H9 (cell line): ENCODE results near the gene CASP6. TPM values are rescaled to one million over a fixed set of nuclear protein-coding genes. Genes with fewer than 3 reads are reported as not detected.

ENCODE experiments used
- DNase-seq: peaks from one replicate; pipeline ENCODE4 v3.0.0-alpha.2; 2017
- H2AFZ ChIP-seq: one replicate; pipeline ENCODE4 v1.6.1; 2013; ENCODE audit warnings: mild to moderate bottlenecking, low read length, control low read depth, moderate library complexity
- H2AK5ac ChIP-seq: 2 replicates; pipeline ENCODE4 v1.6.1; 2013; ENCODE audit warnings: low read length, control low read depth, mixed read lengths; ENCODE audit not compliant: insufficient read length
- H2BK120ac ChIP-seq: one replicate; pipeline ENCODE4 v1.6.1; 2013; ENCODE audit warnings: low read depth, mild to moderate bottlenecking, low read length, control low read depth, inconsistent platforms; ENCODE audit not compliant: poor library complexity, severe bottlenecking
- H2BK12ac ChIP-seq: 2 replicates; pipeline ENCODE4 v1.6.1; 2013; ENCODE audit warnings: low read length, control low read depth, mixed read lengths, low read depth; ENCODE audit not compliant: insufficient read length
- H2BK15ac ChIP-seq: 2 replicates; pipeline ENCODE4 v1.6.1; 2013; ENCODE audit warnings: low read depth, low read length, control low read depth
- H2BK20ac ChIP-seq: one replicate; pipeline ENCODE4 v1.6.1; 2013; ENCODE audit warnings: low read depth, mild to moderate bottlenecking, low read length, control low read depth, inconsistent platforms; ENCODE audit not compliant: poor library complexity, severe bottlenecking
- H2BK5ac ChIP-seq: 2 replicates; pipeline ENCODE4 v1.6.1; 2013; ENCODE audit warnings: low read length, control low read depth, mixed read lengths; ENCODE audit not compliant: insufficient read length
- H3K14ac ChIP-seq: 2 replicates; pipeline ENCODE4 v1.6.1; 2013; ENCODE audit warnings: low read length, control low read depth; ENCODE audit not compliant: insufficient read depth
- H3K18ac ChIP-seq: 2 replicates; pipeline ENCODE4 v1.6.1; 2013; ENCODE audit warnings: low read depth, mild to moderate bottlenecking, mixed read lengths, low read length, control low read depth; ENCODE audit not compliant: insufficient read length
- H3K23ac ChIP-seq: 2 replicates; pipeline ENCODE4 v1.6.1; 2013; ENCODE audit warnings: low read length, control low read depth, mixed read lengths, low read depth; ENCODE audit not compliant: insufficient read length
- H3K23me2 ChIP-seq: 2 replicates; pipeline ENCODE4 v1.6.1; 2013; ENCODE audit warnings: low read depth, mild to moderate bottlenecking, mixed read lengths, low read length, control low read depth; ENCODE audit not compliant: insufficient read length, poor library complexity, severe bottlenecking
- H3K27ac ChIP-seq: 2 replicates; pipeline ENCODE4 v1.5.1; 2013; ENCODE audit warnings: low read length, control low read depth, mixed read lengths, low read depth; ENCODE audit not compliant: insufficient read length
- H3K27me3 ChIP-seq: 2 replicates; pipeline ENCODE4 v1.6.1; 2013; ENCODE audit warnings: low read length, control low read depth, inconsistent platforms; ENCODE audit not compliant: insufficient read depth
- H3K4ac ChIP-seq: 2 replicates; pipeline ENCODE4 v1.6.1; 2013; ENCODE audit warnings: low read depth, mild to moderate bottlenecking, control low read depth, inconsistent platforms, low read length, moderate library complexity
- H3K4me1 ChIP-seq: 2 replicates; pipeline ENCODE4 v1.6.1; 2013; ENCODE audit warnings: low read length, control low read depth, inconsistent platforms; ENCODE audit not compliant: insufficient read depth
- H3K4me2 ChIP-seq: 2 replicates; pipeline ENCODE4 v1.6.1; 2013; ENCODE audit warnings: low read length, control low read depth, mixed read lengths; ENCODE audit not compliant: insufficient read length, insufficient read depth
- H3K56ac ChIP-seq: 2 replicates; pipeline ENCODE4 v1.6.1; 2013; ENCODE audit warnings: low read depth, mild to moderate bottlenecking, mixed read lengths, low read length, control low read depth; ENCODE audit not compliant: insufficient read length
- H3K79me1 ChIP-seq: 2 replicates; pipeline ENCODE4 v1.6.1; 2013; ENCODE audit warnings: low read depth, mild to moderate bottlenecking, moderate library complexity, low read length, control low read depth, inconsistent platforms; ENCODE audit not compliant: insufficient read depth, poor library complexity, severe bottlenecking
- H3K79me2 ChIP-seq: 2 replicates; pipeline ENCODE4 v1.6.1; 2013; ENCODE audit warnings: low read length, control low read depth, inconsistent platforms; ENCODE audit not compliant: insufficient read depth
- H3K9ac ChIP-seq: 2 replicates; pipeline ENCODE4 v1.6.1; 2013; ENCODE audit warnings: low read length, control low read depth, mixed read lengths; ENCODE audit not compliant: insufficient read length; ENCODE audit errors: extremely low read depth
- H3K9me3 ChIP-seq: one replicate; pipeline ENCODE4 v1.6.1; 2013; ENCODE audit warnings: low read depth, low read length, inconsistent platforms; ENCODE audit not compliant: control insufficient read depth
- H3T11ph ChIP-seq: one replicate; pipeline ENCODE4 v1.6.1; 2013; ENCODE audit warnings: mild to moderate bottlenecking, low read length, control low read depth, inconsistent platforms
- H4K20me1 ChIP-seq: one replicate; pipeline ENCODE4 v1.6.1; 2013; ENCODE audit not compliant: control insufficient read depth, insufficient read length, insufficient read depth
- H4K5ac ChIP-seq: 2 replicates; pipeline ENCODE4 v1.6.1; 2013; ENCODE audit warnings: low read depth, mild to moderate bottlenecking, mixed read lengths, low read length, control low read depth; ENCODE audit not compliant: insufficient read length
- H4K8ac ChIP-seq: replicated peaks from 2 replicates; pipeline ENCODE4 v1.6.1; 2013; ENCODE audit warnings: low read length, control low read depth, mixed read lengths, low read depth; ENCODE audit not compliant: insufficient read length
- H4K91ac ChIP-seq: 2 replicates; pipeline ENCODE4 v1.6.1; 2013; ENCODE audit warnings: low read depth, mild to moderate bottlenecking, moderate library complexity, mixed read lengths, low read length, control low read depth; ENCODE audit not compliant: insufficient read length
- H3K27ac Mint-ChIP-seq, 3 experiments: 2 replicates in 2 of 3; 3 replicates in 1 of 3; pipeline ENCODE4 v1.8.0; 2020 to 2021; ENCODE audit warnings: mixed read lengths in 3 of 3, mild to moderate bottlenecking in 1 of 3, moderate library complexity in 1 of 3
- H3K27me3 Mint-ChIP-seq: 2 replicates; pipeline ENCODE4 v1.8.0; 2021; ENCODE audit warnings: low read depth, mild to moderate bottlenecking, moderate library complexity, mixed read lengths
- H3K36me3 Mint-ChIP-seq, 3 experiments: 2 replicates in 2 of 3; 3 replicates in 1 of 3; pipeline ENCODE4 v1.8.0; 2020 to 2021; ENCODE audit warnings: low read depth in 3 of 3, mixed read lengths in 3 of 3; ENCODE audit not compliant: insufficient read depth in 1 of 3
- H3K4me1 Mint-ChIP-seq, 2 experiments: 2 replicates each; pipeline ENCODE4 v1.8.0; 2020; ENCODE audit warnings: mixed read lengths in 2 of 2
- H3K4me3 Mint-ChIP-seq, 2 experiments: 2 replicates in 1 of 2; 3 replicates in 1 of 2; pipeline ENCODE4 v1.8.0; 2020 to 2021; ENCODE audit warnings: mild to moderate bottlenecking in 2 of 2, mixed read lengths in 2 of 2, moderate library complexity in 1 of 2
- H3K9me3 Mint-ChIP-seq, 2 experiments: 2 replicates in 1 of 2; 3 replicates in 1 of 2; pipeline ENCODE4 v1.8.0; 2020; ENCODE audit warnings: mild to moderate bottlenecking in 2 of 2, mixed read lengths in 2 of 2, moderate library complexity in 1 of 2
- WGBS: extraction: QIAGEN DNeasy Blood & Tissue Kit; methylation state at CpG from one replicate; pipeline ENCODE4 v1.1.7; 2013; ENCODE audit warnings: missing lambda C conversion rate, low lambda C conversion rate, mixed read lengths; ENCODE audit not compliant: insufficient read length; ENCODE audit errors: extremely low coverage; 5-methylcytosine and 5-hydroxymethylcytosine counted together
- total RNA-seq: library from RNA; stranded (reverse); gene quantifications from 2 replicates; pipeline ENCODE4 v1.2.1, GENCODE V29; 2021
- TF ChIP-seq, protein P1 (sequence below): fragments of 200-600 bp; sonication (generic); conservative IDR thresholded peaks from 3 replicates; pipeline ENCODE4 v1.8.0; 2021; ENCODE audit warnings: antibody characterized with exemption, mild to moderate bottlenecking

CASP6 gene
- total RNA-seq, 1 experiment from 2014 or later: 25.2 TPM

DNA sequence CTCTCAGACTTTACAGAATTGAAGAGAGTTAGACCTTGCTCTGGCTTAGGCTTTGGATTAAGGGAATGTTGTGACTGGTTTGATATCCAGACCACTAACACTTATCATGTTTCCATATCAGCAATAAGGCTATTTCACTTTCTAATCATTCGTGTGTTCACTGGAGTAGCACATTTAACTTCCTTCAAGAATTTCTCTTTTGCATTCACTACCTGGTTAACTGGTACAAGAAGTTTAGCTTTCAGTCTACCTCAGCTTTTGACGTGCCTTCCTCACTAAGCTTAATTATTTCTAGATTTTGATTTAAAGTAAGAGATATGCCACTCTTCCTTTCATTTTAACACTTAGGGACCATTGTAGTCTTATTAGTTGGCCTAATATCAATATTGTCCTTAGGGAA lies 62.6 kb downstream of the CASP6 start:
- no peak overlapping the region for H4K91ac ChIP-seq
- H4K8ac ChIP-seq: no peak overlapping the region
- no peaks in the 10 kb centered on the region for H3K4me1 ChIP-seq
- H3K4me3 Mint-ChIP-seq: no peak overlapping the region
- peaks cover 8 to 12% of the 10 kb centered on the region in 2 experiments; a peak in 4 of 5 replicates for H3K9me3 Mint-ChIP-seq
- H4K20me1 ChIP-seq: no peaks in the 10 kb centered on the region
- H2BK5ac ChIP-seq: no peak overlapping the region
- H2AFZ ChIP-seq: no peak overlapping the region
- H3K4me2 ChIP-seq: no peak overlapping the region
- H2BK12ac ChIP-seq: no peak overlapping the region
- H3K56ac ChIP-seq: no peak overlapping the region
- no peak overlapping the region for H3K27ac Mint-ChIP-seq
- no peaks in the 10 kb centered on the region for H3K79me1 ChIP-seq
- no peak overlapping the region for H3K18ac ChIP-seq
- H3K23ac ChIP-seq: no peak overlapping the region
- H3K4me1 Mint-ChIP-seq: peaks cover 2 to 9% of the 10 kb centered on the region in 2 experiments; a peak in 2 of 4 replicates
- H2BK15ac ChIP-seq: no peak overlapping the region
- no peak overlapping the region for H3K9ac ChIP-seq
- no peak overlapping the region for H2AK5ac ChIP-seq
- no peak overlapping the region for H4K5ac ChIP-seq
- H3K36me3 Mint-ChIP-seq: peaks cover 0 to 9% (median 4%) of the 10 kb centered on the region in 3 experiments; a peak in 4 of 7 replicates
- H3K4ac ChIP-seq: no peak overlapping the region
- no peaks in the 10 kb centered on the region for H3K79me2 ChIP-seq
- no peak overlapping the region for H3K14ac ChIP-seq
- H3K27me3 Mint-ChIP-seq: no peaks in the 10 kb centered on the region
- no peaks in the 10 kb centered on the region for H3K27me3 ChIP-seq
- TF ChIP-seq, protein P1, sequence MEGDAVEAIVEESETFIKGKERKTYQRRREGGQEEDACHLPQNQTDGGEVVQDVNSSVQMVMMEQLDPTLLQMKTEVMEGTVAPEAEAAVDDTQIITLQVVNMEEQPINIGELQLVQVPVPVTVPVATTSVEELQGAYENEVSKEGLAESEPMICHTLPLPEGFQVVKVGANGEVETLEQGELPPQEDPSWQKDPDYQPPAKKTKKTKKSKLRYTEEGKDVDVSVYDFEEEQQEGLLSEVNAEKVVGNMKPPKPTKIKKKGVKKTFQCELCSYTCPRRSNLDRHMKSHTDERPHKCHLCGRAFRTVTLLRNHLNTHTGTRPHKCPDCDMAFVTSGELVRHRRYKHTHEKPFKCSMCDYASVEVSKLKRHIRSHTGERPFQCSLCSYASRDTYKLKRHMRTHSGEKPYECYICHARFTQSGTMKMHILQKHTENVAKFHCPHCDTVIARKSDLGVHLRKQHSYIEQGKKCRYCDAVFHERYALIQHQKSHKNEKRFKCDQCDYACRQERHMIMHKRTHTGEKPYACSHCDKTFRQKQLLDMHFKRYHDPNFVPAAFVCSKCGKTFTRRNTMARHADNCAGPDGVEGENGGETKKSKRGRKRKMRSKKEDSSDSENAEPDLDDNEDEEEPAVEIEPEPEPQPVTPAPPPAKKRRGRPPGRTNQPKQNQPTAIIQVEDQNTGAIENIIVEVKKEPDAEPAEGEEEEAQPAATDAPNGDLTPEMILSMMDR: no peak
- H3K9me3 ChIP-seq: no peaks in the 10 kb centered on the region
- no CpG with 5 or more reads among the region's 2 CpGs for WGBS
- H2BK120ac ChIP-seq: no peak overlapping the region
- DNase-seq: no peak
- no peak overlapping the region for H3K27ac ChIP-seq
- no peaks in the 10 kb centered on the region for H3K23me2 ChIP-seq
- no peak overlapping the region for H3T11ph ChIP-seq
- H2BK20ac ChIP-seq: no peak overlapping the region

Other genes starting within 250 kb of the CASP6 start
- 14.8 and 16.2 TPM in 2 replicates for gene MCUB, start 143.2 kb downstream of the CASP6 start, total RNA-seq
- gene PLA2G12A, start 26.6 kb upstream of the CASP6 start, total RNA-seq: 39.2 and 47.3 TPM in 2 replicates
- not detected in 2 replicates for gene CFI, start 98.6 kb upstream of the CASP6 start, total RNA-seq
- 42.7 and 45.3 TPM in 2 replicates for gene GAR1, start 112.3 kb upstream of the CASP6 start, total RNA-seq
- gene RRH, start 124.5 kb upstream of the CASP6 start, total RNA-seq: 0.20 TPM in 1 of 2 replicates, not detected in the other
- gene LRIT3, start 144.7 kb upstream of the CASP6 start, total RNA-seq: 0.07 and 0.09 TPM in 2 replicates
- gene EGF, start 209.4 kb upstream of the CASP6 start, total RNA-seq: 1.1 and 1.5 TPM in 2 replicates